Adipocyte (in vitro differentiated cells): ENCODE data around the gene SGMS1.
A peak's percentile ranks its signal among the peaks of the same experiment; 100 is the strongest.

Experiments used
- DNase-seq: peaks from one replicate; pipeline ENCODE4 v3.0.0-alpha.2; 2015; ENCODE audit warnings: low read depth
- H3K27me3 ChIP-seq: replicated peaks from 2 replicates; pipeline ENCODE4 v1.7.0; 2013; ENCODE audit warnings: mild to moderate bottlenecking, low read length, moderate library complexity; ENCODE audit not compliant: control insufficient read depth, insufficient read depth
- H3K36me3 ChIP-seq: 2 replicates; pipeline ENCODE4 v1.7.0; 2013; ENCODE audit warnings: low read length, mild to moderate bottlenecking, moderate library complexity; ENCODE audit not compliant: control insufficient read depth, insufficient read depth, severe bottlenecking
- H3K4me1 ChIP-seq: 2 replicates; pipeline ENCODE4 v1.7.0; 2013; ENCODE audit warnings: mild to moderate bottlenecking, low read length, moderate library complexity; ENCODE audit not compliant: control insufficient read depth, insufficient read depth
- H3K4me3 ChIP-seq: 2 replicates; pipeline ENCODE4 v1.7.0; 2013; ENCODE audit warnings: mild to moderate bottlenecking, low read length, moderate library complexity
- H3K9ac ChIP-seq: 2 replicates; pipeline ENCODE4 v1.7.0; 2013; ENCODE audit warnings: mild to moderate bottlenecking, low read length, moderate library complexity
- H3K9me3 ChIP-seq: 2 replicates; pipeline ENCODE4 v1.7.0; 2013; ENCODE audit warnings: mild to moderate bottlenecking, low read length, moderate library complexity; ENCODE audit not compliant: control insufficient read depth

SGMS1 gene

DNA sequence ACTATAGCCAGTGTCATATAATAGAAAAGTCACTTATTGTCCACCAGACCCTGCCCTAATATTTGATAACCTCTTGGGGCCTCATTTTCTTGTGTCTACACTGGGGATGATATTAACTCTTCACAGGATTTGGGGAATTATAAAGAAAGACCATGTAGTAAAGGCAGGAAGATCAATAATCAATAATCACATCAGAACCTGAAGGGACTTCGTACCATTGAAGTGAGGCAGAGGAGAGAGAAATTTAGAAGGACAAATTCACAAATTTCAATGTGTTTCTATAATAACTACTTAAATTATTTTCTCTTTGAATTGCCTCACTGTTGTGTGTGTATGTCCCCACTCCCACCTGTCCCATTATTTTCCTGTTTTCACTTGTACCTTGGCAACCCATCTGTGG is 10.7 kb upstream of the SGMS1 start:
- Histone ChIP-seq H3K4me3 (no peak overlapping the region), H3K36me3 (no peaks in the 10 kb centered on the region), H3K27me3 (no peaks in the 10 kb centered on the region), H3K4me1 (peaks cover 15% of the 10 kb centered on the region), H3K9me3 (no peaks in the 10 kb centered on the region), H3K9ac (no peak overlapping the region)
- DNase-seq, result no peak

DNA sequence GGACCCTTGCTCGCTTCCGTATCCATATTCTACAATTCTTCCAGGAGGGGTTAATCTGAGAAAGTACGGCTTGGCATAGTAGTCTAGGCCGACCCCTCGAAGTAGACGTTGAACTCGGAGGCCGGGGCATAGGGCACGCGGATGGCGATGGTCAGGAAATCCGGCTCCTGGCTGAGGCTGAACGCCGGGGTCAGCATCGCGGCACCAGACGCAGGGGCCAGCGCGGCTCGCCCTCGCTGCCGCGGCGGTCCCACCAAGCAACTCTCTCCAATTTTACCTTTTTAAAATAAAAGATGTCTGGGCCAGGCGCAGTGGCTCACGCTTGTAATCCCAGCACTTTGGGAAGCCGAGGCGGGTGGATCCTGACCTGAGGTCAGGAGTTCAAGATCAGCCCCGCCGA is 7.3 kb upstream of the SGMS1 start:
- H3K27me3 ChIP-seq, result no peaks in the 10 kb centered on the region
- peaks cover 9% of the 10 kb centered on the region for H3K4me1 ChIP-seq

DNA sequence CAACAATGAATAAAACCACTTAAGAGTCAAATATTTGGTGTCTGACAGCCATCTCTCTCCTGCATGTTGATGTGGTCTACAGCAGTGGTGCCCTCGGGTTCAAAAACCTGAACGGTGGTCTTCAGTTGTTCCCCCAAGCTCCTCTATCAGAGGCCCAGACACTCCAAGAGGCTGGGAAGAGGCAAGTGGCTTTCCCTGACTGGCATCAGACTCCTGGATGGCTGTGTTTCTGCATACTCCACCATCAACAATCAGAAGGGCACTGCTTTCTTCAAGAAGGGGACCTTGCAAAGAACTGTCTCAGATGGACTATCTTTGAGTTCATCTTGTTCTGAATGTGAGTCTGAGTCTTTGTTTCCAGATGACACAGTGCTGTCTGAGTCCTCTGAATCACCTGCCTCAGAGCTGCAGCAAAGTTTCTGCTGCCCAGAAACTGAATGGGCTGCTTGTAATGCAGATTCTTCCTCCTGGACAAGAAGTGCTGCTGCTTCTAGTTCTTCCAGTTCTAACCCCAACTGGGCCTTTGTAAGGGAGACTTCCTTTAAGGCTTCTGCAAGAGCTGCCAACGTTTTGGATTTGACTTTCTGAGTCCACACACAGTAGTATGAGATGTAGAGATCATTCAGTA is 5.9 kb upstream of the SGMS1 start:
- peaks cover 6% of the 10 kb centered on the region for H3K4me1 ChIP-seq
- no peak for DNase-seq
- no peaks in the 10 kb centered on the region for H3K9me3 ChIP-seq
- H3K4me3 ChIP-seq, result no peak overlapping the region
- H3K9ac ChIP-seq, result no peak overlapping the region
- no peaks in the 10 kb centered on the region for H3K27me3 ChIP-seq
- no peaks in the 10 kb centered on the region for H3K36me3 ChIP-seq

More for the DNA sequence above, 7.3 kb upstream of the SGMS1 start:
- Histone ChIP-seq H3K9ac (no peak overlapping the region), H3K9me3 (no peaks in the 10 kb centered on the region), H3K4me3 (no peak overlapping the region), H3K36me3 (no peaks in the 10 kb centered on the region)
- DNase-seq, result no peak

DNA sequence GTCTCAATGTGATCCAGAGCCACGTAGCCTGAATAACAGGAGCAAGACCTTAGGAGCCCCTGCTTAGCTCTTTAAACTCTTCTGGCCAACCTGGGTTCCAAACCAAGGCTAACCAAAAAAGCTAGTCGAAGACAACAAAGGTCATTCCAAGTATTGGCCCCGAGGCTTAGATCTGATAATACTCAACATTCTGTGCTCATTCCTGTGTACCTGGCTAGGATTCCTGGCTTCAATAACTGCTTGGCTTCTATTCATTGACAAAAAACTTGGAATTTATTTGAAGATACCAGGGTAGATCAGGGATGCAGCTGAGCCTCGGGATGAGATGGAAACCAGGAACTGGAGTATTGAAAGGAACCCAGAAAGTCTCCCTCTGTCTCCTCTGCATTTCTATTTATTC is 4.1 kb upstream of the SGMS1 start:
- H3K27me3 ChIP-seq, result no peaks in the 10 kb centered on the region
- H3K9ac ChIP-seq, result no peak overlapping the region
- no peaks in the 10 kb centered on the region for H3K9me3 ChIP-seq
- no peak for DNase-seq
- no peak overlapping the region for H3K4me3 ChIP-seq
- H3K4me1 ChIP-seq, result peaks cover 6% of the 10 kb centered on the region
- H3K36me3 ChIP-seq, result no peaks in the 10 kb centered on the region

DNA sequence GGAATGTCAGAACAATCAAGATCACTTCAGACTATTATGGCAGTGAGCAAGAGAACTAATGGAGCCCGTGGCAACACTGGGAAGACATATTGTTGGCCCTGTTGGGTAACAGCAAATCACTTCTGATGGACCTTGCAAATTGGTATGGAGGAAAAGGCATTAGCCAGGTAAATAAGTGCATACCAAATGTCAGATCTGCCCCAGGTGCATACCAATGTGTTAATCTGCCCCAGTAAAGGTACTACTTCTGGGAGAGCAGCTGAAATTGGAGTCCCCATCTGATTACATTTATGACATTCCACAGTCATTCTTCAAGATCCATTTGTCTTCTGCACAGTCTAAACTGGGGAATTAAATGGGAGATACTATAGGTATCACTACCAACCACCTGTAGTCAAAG is 3.7 kb upstream of the SGMS1 start:
- no peaks in the 10 kb centered on the region for H3K36me3 ChIP-seq
- H3K9me3 ChIP-seq, result no peaks in the 10 kb centered on the region
- no peaks in the 10 kb centered on the region for H3K27me3 ChIP-seq
- no peak overlapping the region for H3K4me3 ChIP-seq
- DNase-seq, result no peak
- peaks cover 7% of the 10 kb centered on the region for H3K4me1 ChIP-seq
- no peak overlapping the region for H3K9ac ChIP-seq

DNA sequence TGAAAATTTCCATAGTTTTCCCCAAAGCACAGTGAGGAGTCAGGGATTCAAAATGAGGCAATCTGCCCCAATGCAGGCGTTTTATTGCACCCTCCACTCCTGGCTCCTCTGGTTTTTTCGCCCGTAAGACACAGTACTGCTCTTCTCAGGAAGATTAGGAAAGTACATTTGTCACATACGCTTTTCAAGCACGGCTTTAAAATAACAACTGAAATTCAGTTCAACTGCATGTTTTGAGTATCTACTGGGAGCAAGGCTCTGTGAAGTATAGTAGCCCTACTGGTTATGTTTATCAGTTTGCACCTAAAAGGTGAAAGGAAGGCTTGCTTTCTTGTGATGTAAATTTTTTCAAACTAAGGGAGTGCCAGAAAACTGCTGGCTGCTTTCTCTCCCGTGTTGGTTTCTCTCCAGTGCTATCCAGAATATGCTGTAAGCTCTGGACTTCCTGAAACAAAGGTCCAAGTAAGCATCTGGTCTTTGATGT is 1.9 kb upstream of the SGMS1 start:
- no peak for DNase-seq
- H3K36me3 ChIP-seq, result no peaks in the 10 kb centered on the region

DNA sequence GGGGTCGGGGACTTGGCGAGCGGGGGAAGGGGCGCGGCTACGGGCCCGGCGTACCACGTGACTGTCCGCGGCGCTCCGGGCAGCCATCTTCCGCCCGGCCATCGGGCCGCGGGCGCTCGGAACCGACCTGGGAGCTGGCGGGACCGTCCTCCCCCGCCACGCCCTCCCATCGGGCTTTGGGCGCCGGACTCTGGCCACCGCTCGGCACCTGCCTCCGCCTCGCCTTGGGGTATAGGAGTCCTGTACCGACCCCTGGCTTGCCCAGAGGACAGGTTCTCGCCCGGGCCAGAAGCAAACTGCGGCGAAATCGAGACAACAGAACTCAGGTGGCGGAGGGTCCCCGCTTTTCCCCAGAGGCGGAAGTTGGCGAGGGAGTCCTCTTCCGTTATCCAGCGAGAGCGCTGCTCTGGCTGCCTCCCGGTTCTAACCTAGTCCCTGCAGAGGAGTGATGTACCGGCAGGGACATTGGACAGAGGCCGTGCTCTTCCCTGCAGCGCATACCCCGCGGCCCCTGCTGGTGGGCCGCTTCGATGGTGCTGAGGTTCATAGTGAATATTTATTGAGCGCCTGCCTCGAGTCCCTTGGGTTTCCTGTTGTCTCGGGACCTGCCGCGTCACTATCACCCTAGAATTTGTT is 1.2 kb upstream of the SGMS1 start:
- no peaks in the 10 kb centered on the region for H3K27me3 ChIP-seq
- DNase-seq, result peak; percentile 90
- H3K9me3 ChIP-seq, result no peaks in the 10 kb centered on the region
- peak overlapping the region; percentile 99 for H3K4me3 ChIP-seq
- H3K9ac ChIP-seq, result peak overlapping the region; percentile 91
- H3K4me1 ChIP-seq, result peaks cover 17% of the 10 kb centered on the region
- H3K36me3 ChIP-seq, result no peaks in the 10 kb centered on the region

More for the DNA sequence above, 1.9 kb upstream of the SGMS1 start:
- Histone ChIP-seq H3K27me3 (no peaks in the 10 kb centered on the region), H3K4me1 (peaks cover 17% of the 10 kb centered on the region), H3K9me3 (no peaks in the 10 kb centered on the region), H3K9ac (peak overlapping the region; percentile 91), H3K4me3 (peak overlapping the region; percentile 99)

DNA sequence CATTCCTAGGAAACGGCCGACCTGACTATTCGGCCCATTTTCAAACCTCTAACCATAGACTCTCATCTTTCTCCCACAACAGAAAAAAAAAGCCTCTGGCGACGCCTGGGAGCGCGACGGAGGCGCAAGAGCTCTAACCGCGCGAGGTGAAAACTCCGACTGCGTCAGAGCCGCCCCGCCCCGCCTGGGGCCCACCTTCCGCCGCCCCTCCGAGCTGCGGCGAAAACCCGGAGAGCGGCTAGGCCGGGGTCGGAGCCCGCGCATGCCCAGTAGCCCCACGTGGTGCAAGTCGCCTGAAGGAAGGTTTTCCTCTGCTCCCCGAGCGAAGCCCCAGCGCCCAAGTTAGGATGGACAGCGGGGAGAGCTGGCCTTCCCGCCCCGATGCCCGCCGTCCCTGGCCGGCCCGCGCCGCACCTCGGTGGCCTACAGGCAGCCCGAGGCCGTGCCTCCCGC is 683 bp upstream of the SGMS1 start:
- Histone ChIP-seq H3K36me3 (no peaks in the 10 kb centered on the region), H3K27me3 (no peaks in the 10 kb centered on the region), H3K9ac (peak overlapping the region; percentile 91), H3K4me3 (peak overlapping the region; percentile 99), H3K9me3 (no peaks in the 10 kb centered on the region), H3K4me1 (peaks cover 17% of the 10 kb centered on the region)
- peak; percentile 99 for DNase-seq

DNA sequence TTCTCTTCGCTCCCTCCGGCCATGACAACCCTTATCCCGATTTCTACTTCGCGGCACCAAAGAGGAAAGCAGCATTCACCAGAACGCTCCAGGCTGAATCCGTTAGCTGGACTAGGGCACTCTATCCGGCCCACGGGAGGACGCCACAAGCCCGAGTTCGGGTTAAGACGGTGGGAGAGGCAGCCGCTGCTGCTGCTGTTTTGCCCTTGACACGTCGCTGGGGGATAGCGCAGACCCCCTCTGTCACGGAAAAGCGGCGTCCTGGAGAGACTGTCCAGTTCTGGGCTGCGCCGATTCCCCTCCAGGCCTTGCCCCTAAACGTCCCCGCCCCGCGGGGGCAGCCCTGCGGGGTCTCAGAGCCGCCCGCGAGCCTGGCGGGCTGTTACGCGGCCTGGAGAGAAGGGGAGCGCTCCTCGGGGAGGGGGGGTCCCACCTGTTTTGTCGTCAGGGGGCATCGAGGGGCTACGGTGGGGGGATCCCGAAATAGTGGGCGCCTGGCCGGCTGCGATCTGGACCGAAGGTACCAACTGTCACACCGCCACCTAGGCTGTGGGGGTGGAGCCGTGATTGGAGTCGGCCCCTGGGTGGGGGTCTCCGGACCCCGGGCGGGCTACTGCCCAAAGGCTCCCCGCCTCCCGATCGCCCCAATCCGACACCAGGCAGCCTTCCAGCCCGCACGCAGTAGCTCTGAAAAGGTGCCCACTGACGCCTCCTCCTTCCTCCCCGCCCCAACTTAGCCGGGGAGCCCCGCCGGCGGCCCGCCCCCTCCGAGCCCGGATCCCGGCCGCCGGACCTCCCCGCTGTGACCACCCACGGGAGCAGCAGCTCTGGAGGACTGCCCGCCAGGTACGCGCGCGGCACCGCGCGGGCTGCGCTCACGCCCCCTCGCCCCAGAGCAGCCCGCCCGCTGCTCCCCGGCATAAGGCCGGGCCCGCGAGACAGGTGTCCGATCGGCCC is 772 bp downstream of the SGMS1 start:
- Histone ChIP-seq H3K9me3 (no peaks in the 10 kb centered on the region), H3K36me3 (no peaks in the 10 kb centered on the region), H3K27me3 (no peaks in the 10 kb centered on the region), H3K4me1 (peaks cover 17% of the 10 kb centered on the region), H3K4me3 (peak overlapping the region; percentile 99), H3K9ac (peak overlapping the region; percentile 91)
- DNase-seq, result peak; percentile 72

DNA sequence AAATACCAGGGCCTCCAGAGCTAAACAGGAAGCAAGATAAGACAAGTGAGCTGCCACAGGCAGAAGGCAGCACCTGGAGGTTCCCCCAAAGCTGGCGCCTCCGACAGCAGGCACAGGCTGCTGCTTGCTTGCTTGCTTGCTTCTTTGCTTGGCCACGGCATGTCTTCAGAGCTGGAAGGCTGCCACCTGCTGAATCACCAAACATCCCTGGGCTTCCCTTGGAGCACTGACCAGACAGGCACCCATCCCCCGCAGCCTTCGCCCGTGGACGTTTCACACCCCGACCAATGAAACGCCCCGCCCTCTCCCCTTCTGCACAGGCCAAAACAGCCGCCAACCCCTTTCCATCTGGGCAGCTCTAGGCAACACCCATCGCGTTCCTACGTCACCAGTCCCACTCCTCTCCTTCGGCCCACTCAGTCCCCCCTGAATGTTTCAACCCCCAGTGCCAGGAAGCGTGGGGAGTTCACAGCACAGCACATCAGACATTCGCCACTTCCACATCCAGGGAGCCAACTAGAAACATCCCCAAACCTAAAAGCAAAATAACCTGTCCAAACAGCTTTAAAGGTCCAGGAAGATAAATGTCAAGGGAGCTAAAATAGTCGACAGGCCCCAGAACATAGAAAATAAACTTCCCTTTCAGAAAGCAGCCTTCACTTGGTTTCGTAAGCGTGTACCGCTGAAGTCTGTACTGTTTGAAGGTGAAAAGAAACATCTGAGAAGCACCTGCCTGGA is 1.6 kb downstream of the SGMS1 start:
- Histone ChIP-seq H3K4me3 (peak overlapping the region; percentile 99), H3K9me3 (no peaks in the 10 kb centered on the region), H3K4me1 (peaks cover 17% of the 10 kb centered on the region), H3K27me3 (no peaks in the 10 kb centered on the region), H3K36me3 (no peaks in the 10 kb centered on the region), H3K9ac (peak overlapping the region; percentile 91)
- DNase-seq, result peak; percentile 97
